ENCODE measurements around the gene SLC4A2. TPM values are rescaled to one million over a fixed set of nuclear protein-coding genes. Genes with fewer than 3 reads are reported as not detected.
A peak's percentile ranks its signal among the peaks of the same experiment; 100 is the strongest.

Gene SLC4A2
- total RNA-seq, 1 experiment from 2014 or later: 249 TPM

DNA sequence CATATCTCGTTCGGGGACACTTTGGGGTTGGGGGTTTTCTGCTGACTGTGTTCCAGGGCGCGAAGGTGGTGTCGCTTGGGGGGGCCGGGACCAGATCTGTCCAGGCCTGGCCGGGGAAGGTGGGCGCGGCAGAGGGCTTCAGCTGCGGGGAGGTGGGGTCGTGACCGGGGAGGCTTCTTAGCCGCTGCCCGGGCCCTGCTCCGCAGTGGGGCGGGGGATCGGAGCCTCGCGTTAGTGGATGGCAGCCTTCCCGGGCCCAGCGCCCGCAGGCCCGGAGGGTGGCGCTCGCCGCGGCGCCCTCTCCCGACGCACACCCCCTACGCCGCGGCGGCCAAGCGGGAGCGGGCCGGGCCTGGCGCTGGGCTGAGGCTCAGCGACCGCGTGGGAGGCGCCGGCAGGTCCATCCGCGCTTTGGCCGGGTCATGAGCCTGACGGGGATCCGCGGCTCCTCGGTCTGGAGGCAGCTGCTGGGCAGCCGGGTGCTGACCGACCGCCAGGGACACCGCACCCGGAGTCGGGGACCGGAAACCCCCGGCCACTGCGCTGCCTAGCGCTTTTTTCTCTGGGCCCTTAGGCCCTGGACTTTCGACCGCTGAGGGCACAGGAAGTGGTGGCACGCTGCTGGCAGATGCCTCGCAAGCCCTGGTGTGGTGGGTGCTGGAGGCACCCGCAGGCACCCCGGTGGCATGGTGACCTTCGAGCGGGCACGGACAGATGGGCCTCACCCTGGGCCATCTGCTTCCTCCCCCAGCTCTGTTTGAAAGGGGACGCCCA is 28.0 kb downstream of the SLC4A2 start:
- intact Hi-C loops (cut with micrococcal nuclease; ENCODE audit: unreplicated experiment): loop anchor here (1.0 kb wide), 1 partner anchor 24 kb away; no protein-coding TSS in a partner anchor
- DNase-seq: peak in 1 of 2 experiments; percentile 70
- BruUV-seq (replicated peaks): no TSS peak

DNA sequence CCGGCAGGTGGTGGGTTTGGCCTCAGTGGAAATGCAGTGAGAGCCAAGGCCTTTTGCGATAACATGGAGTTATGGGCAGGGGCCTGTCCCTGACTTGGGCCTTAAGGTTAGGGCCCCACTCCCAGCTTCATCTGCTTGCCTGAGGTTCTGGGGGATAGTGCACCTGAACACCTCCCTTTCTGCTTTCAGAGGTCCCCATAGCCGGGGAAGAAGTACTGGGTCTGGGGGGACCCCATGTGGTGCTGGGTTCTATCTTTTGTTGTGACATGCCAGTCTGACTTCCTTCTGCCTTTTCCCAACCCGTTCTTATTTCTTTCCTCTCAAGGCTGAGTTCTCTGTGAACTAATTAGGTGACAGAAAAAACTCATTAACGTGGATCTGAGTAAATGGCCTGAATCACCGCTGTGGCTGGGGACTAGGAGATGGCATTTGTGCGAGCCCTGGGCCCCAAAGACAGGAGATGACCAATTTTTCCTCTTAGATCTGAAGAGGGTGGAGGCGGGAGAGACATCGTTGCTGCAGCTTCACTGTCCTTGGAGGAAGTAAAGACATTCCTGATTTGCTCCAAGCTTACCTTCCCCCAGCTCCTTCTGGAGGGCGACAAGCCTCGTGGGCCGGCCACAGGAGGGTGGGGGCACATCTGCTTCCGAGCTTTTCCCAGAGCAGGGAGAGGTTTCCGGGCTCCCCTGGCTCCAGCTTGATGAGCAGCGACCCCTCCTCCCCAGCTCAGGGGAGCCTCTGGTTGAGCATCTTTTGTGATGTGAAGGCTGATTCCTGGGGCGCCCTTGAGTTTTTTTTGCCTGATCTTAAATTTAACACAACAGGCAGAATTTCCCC is 28.8 kb downstream of the SLC4A2 start:
- H3K4me1 Mint-ChIP-seq (ENCODE audit: low read depth, unreplicated experiment): peaks cover 28% of the 10 kb centered on the region
- H3K36me3 Mint-ChIP-seq (ENCODE audit: insufficient read depth, unreplicated experiment): peaks cover 32% of the 10 kb centered on the region
- POLR2A ChIA-PET: interaction anchor here (0.8 to 1.0 kb wide), 2 partner anchors 26 kb away, joined by 3 read pairs; no protein-coding TSS in a partner anchor
- no peaks in the 10 kb centered on the region for H3K27me3 Mint-ChIP-seq (ENCODE audit: insufficient read depth, unreplicated experiment)
- Histone ChIP-seq H3K36me3 (ENCODE audit: control insufficient read depth, insufficient read depth, low read length) (peaks cover 1% of the 10 kb centered on the region), H3K4me3 (ENCODE audit: low read depth, low read length) (peak overlapping the region; percentile 75), H3K9me3 (no peaks in the 10 kb centered on the region), H3K27me3 (replicated peaks; ENCODE audit: control insufficient read depth, insufficient read depth, low read length) (no peaks in the 10 kb centered on the region), H3K4me1 (peaks cover 17% of the 10 kb centered on the region)
- BruUV-seq (replicated peaks): TSS peak; percentile 28
- intact Hi-C loops (cut with micrococcal nuclease; ENCODE audit: unreplicated experiment): no loop called here
- DNase-seq: no peak
- no peak overlapping the region for H3K27ac Mint-ChIP-seq (ENCODE audit: unreplicated experiment)
- TF ChIP-seq, protein P1, sequence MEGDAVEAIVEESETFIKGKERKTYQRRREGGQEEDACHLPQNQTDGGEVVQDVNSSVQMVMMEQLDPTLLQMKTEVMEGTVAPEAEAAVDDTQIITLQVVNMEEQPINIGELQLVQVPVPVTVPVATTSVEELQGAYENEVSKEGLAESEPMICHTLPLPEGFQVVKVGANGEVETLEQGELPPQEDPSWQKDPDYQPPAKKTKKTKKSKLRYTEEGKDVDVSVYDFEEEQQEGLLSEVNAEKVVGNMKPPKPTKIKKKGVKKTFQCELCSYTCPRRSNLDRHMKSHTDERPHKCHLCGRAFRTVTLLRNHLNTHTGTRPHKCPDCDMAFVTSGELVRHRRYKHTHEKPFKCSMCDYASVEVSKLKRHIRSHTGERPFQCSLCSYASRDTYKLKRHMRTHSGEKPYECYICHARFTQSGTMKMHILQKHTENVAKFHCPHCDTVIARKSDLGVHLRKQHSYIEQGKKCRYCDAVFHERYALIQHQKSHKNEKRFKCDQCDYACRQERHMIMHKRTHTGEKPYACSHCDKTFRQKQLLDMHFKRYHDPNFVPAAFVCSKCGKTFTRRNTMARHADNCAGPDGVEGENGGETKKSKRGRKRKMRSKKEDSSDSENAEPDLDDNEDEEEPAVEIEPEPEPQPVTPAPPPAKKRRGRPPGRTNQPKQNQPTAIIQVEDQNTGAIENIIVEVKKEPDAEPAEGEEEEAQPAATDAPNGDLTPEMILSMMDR (IDR thresholded peaks at IDR 0.05; ENCODE audit: insufficient read depth in 1 of 2, low read depth in 1 of 2, low read length in 1 of 2, severe bottlenecking in 1 of 2, unreplicated experiment in 1 of 2): no peak
- peak overlapping the region; percentile 93 for H3K4me3 Mint-ChIP-seq (ENCODE audit: unreplicated experiment)
- H3K9me3 Mint-ChIP-seq (ENCODE audit: unreplicated experiment): no peaks in the 10 kb centered on the region
- CTCF ChIA-PET: interaction anchor here (0.7 to 1.1 kb wide), 5 partner anchors 23 to 123 kb away, joined by 3 to 5 read pairs (median 3); no protein-coding TSS in a partner anchor

More for the DNA sequence above, 28.0 kb downstream of the SLC4A2 start:
- H3K9me3 Mint-ChIP-seq (ENCODE audit: unreplicated experiment): no peaks in the 10 kb centered on the region
- Histone ChIP-seq H3K36me3 (ENCODE audit: control insufficient read depth, insufficient read depth, low read length) (peaks cover 1% of the 10 kb centered on the region), H3K9me3 (no peaks in the 10 kb centered on the region), H3K4me1 (peaks cover 18% of the 10 kb centered on the region), H3K4me3 (ENCODE audit: low read depth, low read length) (peak overlapping the region; percentile 75), H3K27me3 (replicated peaks; ENCODE audit: control insufficient read depth, insufficient read depth, low read length) (no peaks in the 10 kb centered on the region)
- POLR2A ChIA-PET: interaction anchor here (0.8 kb wide), 1 partner anchor 25 kb away, joined by 3 read pairs; no protein-coding TSS in a partner anchor
- CTCF ChIA-PET: interaction anchor here (0.6 to 1.1 kb wide), 5 partner anchors 11 to 1647 kb away, joined by 3 to 5 read pairs (median 3); no protein-coding TSS in a partner anchor
- H3K4me3 Mint-ChIP-seq (ENCODE audit: unreplicated experiment): peak overlapping the region; percentile 93
- no peak overlapping the region for H3K27ac Mint-ChIP-seq (ENCODE audit: unreplicated experiment)
- H3K4me1 Mint-ChIP-seq (ENCODE audit: low read depth, unreplicated experiment): peaks cover 34% of the 10 kb centered on the region
- TF ChIP-seq, protein P1 (IDR thresholded peaks at IDR 0.05; ENCODE audit: insufficient read depth in 1 of 2, low read depth in 1 of 2, low read length in 1 of 2, severe bottlenecking in 1 of 2, unreplicated experiment in 1 of 2): peak in 1 of 2 experiments; percentile 42
- peaks cover 38% of the 10 kb centered on the region for H3K36me3 Mint-ChIP-seq (ENCODE audit: insufficient read depth, unreplicated experiment)
- no peaks in the 10 kb centered on the region for H3K27me3 Mint-ChIP-seq (ENCODE audit: insufficient read depth, unreplicated experiment)

Measured in Caco-2 (cell line).